T47D (cell line): ENCODE results near the gene RGS12.
A peak's percentile ranks its signal among the peaks of the same experiment; 100 is the strongest.

Experiments
- DNase-seq, 2 experiments: peaks; one replicate each; pipeline versions ENCODE4 v3.0.0 to v3.0.0-alpha.2; 2011 to 2012; ENCODE audit warnings: low read depth in 1 of 2, low spot score in 1 of 2
- JUND ChIP-seq: IDR thresholded peaks from 2 replicates; pipeline ENCODE4 v1.6.1; 2012; ENCODE audit warnings: low read depth
- in situ Hi-C: cut with HindIII; loops from 2 replicates; pipeline ENCODE4 v1.10.0; 2016; ENCODE audit warnings: low sequenced_read_pairs, low pct_unique_long_range_greater_than_20kb

RGS12 gene

GRCh38 chr4:3269991-3270611 is 22.7 kb upstream of the RGS12 start:
- in situ Hi-C loops, result no loop called here
- TF ChIP-seq JUND, result no peak
- DNase-seq, result no peak

DNA sequence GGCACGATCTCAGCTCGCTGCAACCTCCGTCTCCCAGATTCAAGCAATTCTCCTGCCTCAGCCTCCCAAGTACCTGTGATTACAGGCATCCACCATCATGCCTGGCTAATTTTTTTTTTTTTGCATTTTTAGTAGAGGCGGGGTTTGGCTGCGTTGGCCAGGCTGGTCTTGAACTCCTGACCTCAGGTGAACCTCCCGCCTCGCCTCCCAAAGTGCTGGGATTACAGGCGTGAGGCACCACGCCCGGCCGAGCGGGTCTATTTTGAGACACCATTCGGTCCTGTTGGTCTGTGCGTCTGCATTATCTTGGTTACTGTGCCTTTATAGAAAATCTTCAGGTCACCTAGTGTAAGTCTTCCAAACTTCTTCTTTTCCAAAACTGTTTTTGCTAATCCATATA is 21.7 kb upstream of the RGS12 start:
- in situ Hi-C loops, result no loop called here
- TF ChIP-seq JUND, result no peak
- no peak for DNase-seq

DNA sequence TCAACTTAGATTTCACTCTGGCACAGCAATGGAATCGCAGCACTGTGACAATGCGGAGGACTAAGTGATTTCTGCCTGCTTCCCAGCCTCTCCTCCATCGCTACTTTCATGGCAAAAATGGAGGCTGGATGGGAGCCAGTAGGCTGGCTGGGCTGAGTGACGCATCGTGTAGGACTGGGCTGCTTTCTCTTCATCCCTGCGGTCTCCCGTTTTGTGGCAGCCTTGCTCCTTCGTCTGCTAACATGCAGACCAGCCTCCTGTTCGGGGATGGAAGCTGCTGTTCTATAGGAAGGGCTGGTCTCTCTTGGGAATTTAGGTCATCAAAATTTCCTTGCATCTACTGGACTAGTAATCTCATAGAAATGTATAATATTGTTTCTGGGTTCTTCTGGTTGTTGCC is 15.8 kb upstream of the RGS12 start:
- no peak for TF ChIP-seq JUND
- in situ Hi-C loops, result no loop called here
- no peak for DNase-seq

GRCh38 chr4:3280466-3280865 is 12.4 kb upstream of the RGS12 start:
- in situ Hi-C loops, result no loop called here
- no peak for DNase-seq
- no peak for TF ChIP-seq JUND

DNA sequence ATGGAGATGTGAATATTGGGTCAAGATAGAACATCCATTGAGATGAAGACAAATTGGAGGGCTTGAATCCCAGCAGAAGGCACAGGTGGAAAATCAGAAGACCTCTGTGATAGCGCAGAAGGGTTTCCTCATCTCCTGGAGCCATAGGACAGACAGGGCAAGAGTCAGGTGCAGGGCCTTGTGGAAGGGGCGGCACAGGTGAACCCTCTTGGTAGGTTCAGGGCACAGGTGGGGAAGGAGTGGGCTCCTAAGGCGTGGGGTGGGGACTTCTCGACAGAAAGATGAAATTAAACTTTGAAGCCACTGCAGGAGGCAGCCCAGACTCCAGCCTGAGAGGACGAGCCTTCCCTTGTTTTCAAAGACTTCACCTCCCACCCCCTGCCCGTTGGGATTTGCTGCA is 9.3 kb upstream of the RGS12 start:
- no peak for DNase-seq

DNA sequence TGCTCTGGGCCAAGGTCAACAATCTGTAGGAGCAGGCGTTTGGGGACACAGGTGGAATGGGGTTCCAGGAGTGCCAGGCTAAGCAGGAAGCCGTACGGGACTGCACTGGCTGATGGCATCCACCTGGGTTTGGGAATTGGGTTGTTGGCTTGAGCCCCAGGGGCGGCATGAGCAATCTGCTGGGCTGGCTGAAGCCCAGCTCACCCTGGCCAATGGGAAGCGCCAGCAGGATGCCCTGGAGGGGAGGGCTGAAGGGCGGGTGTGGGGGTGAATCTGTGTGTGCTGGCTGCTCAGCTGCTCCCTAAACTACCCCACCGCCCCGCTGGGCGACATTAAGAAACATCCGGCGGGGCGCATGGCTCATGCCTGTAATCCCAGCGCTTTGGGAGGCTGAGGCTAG is 8.9 kb upstream of the RGS12 start:
- in situ Hi-C loops, result no loop called here
- TF ChIP-seq JUND, result no peak
- no peak for DNase-seq

More for the DNA sequence above, 9.3 kb upstream of the RGS12 start:
- in situ Hi-C loops, result no loop called here
- TF ChIP-seq JUND, result no peak

DNA sequence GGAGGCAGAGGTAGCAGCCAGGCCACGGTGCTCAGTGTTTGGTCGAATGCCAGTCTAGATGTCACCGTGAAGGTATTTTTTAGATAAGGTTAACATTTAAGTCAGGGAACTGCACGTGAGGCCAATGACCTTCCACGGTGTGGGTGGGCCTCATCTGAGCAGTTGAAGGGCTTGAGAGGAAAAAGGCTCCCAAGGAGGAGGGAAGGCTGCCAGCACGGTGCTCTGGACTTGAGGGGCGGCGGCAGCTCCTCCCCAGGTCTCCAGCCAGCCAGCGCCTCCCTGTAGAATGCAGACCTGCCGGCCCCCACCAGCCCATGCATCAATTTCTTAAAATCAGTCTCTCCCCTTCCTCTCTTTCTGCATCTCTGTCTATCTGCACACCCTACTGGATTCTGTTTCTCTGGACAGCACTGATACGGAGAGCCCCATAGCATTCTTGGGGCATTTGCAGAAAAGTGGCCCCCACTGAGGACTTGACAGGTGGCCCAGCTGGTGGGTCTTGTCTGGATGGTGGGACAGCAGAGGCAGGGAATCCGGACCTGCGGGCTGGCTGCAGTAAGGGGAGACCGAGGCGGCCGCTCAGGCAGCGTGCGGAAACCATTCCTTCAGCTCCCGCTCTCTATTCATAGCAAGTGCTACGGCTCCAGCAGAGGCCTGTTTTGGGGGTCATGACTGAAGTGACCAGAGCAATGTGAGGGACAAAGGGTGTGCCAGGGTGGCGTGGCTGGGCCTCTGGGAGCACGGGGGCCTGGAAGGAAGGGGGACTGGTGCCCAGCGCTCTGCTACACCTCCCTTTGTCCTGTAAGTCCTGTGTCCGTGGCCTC is 7.9 kb upstream of the RGS12 start:
- no peak for DNase-seq
- in situ Hi-C loops, result no loop called here
- TF ChIP-seq JUND, result no peak

- in situ Hi-C loops, result no loop called here
- no peak for TF ChIP-seq JUND
- peak in 1 of 2 experiments; percentile 49 for DNase-seq
These were observed 7.1 kb upstream of the RGS12 start for GRCh38 chr4:3285558-3286334.

- in situ Hi-C loops, result no loop called here
- TF ChIP-seq JUND, result no peak
- no peak for DNase-seq
These were observed 6.3 kb upstream of the RGS12 start for GRCh38 chr4:3286335-3287175.

- in situ Hi-C loops, result no loop called here
- no peak for DNase-seq
- TF ChIP-seq JUND, result no peak
These were observed 5.4 kb upstream of the RGS12 start for GRCh38 chr4:3287271-3287971.

DNA sequence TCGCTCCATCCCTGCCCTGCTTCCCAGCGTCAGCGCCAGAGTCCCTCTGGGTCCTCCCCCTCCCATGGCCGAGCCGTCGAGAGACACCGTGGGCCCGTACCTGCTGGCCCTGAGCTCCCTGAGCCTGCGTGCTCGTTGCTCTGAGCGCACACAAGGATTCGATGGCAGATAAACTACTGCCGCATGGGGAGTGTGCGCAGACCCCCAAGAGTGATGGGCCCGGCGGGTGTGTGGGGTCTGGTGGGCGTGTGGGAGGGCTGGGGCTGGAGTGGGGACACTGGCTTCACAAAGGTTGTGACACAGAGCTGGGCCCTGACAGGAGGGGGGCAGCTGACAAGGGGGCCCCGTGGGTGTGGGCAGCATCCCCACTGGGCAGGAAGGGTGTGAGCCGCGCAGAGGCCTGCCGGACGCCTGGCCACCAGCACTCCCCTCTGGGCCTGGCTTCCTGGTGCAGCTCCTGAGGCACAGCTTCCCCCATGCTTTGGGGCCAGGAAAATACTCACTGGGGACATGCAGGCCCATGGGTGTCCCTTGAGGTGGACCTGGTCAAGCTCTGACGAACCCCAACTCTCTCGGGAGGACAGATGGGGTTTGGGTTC is 4.8 kb upstream of the RGS12 start:
- no peak for TF ChIP-seq JUND
- in situ Hi-C loops, result no loop called here
- DNase-seq, result no peak
